WI38 (cell line): Measurements from ENCODE around the gene DUOXA2.
A peak's percentile ranks its signal among the peaks of the same experiment; 100 is the strongest.

ENCODE experiments used
- H3K4me3 ChIP-seq: 2 replicates; pipeline ENCODE4 v1.5.1; 2011; ENCODE audit warnings: low read depth, mild to moderate bottlenecking, control low read depth, low read length
- TF ChIP-seq, protein P1 (sequence below): IDR thresholded peaks from 2 replicates; pipeline ENCODE4 v1.5.1; 2012; ENCODE audit warnings: low read depth, mild to moderate bottlenecking, control low read depth, low read length

Gene DUOXA2

DNA sequence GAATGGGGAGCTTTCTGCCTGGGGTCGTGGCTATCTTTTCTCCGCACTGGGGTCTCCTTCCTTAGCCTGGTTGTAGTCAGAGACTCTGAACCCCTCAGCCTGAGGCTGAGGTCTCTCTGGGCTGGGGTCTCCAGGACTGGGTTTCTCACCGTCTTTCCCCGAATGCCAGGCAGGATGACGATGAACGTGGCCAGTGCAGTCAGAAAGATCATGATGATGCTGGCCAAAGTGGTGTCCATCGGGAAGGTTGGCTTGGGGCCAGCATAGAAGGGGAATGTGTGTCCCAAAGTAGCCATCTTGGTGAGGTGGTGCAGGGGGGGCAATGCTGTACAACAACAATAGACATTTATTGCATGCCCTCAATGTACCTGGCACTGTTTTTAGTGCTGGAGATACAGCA lies 8.6 kb downstream of the DUOXA2 start:
- TF ChIP-seq, protein P1, sequence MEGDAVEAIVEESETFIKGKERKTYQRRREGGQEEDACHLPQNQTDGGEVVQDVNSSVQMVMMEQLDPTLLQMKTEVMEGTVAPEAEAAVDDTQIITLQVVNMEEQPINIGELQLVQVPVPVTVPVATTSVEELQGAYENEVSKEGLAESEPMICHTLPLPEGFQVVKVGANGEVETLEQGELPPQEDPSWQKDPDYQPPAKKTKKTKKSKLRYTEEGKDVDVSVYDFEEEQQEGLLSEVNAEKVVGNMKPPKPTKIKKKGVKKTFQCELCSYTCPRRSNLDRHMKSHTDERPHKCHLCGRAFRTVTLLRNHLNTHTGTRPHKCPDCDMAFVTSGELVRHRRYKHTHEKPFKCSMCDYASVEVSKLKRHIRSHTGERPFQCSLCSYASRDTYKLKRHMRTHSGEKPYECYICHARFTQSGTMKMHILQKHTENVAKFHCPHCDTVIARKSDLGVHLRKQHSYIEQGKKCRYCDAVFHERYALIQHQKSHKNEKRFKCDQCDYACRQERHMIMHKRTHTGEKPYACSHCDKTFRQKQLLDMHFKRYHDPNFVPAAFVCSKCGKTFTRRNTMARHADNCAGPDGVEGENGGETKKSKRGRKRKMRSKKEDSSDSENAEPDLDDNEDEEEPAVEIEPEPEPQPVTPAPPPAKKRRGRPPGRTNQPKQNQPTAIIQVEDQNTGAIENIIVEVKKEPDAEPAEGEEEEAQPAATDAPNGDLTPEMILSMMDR = no peak
- no peak overlapping the region for H3K4me3 ChIP-seq

DNA sequence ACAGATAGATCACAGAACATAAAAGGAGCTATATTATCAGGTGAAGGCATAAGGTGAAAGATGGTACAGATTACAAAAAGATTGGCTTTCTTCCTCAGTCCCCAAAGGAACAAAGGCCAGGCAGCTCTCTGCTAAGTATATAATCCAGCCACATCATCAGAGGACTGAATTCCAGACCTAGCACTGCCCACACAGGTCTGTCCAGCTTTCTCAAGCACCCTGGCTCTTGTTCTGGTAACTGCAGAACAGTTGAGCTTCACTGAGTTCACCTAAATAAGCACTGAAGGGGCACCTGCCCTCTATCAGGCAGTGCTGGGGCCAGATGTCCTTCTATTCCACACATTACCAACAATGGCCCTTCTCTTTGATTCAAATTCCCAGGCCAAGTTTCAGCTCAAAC lies 9.3 kb downstream of the DUOXA2 start:
- TF ChIP-seq, protein P1 = no peak
- H3K4me3 ChIP-seq = no peak overlapping the region

DNA sequence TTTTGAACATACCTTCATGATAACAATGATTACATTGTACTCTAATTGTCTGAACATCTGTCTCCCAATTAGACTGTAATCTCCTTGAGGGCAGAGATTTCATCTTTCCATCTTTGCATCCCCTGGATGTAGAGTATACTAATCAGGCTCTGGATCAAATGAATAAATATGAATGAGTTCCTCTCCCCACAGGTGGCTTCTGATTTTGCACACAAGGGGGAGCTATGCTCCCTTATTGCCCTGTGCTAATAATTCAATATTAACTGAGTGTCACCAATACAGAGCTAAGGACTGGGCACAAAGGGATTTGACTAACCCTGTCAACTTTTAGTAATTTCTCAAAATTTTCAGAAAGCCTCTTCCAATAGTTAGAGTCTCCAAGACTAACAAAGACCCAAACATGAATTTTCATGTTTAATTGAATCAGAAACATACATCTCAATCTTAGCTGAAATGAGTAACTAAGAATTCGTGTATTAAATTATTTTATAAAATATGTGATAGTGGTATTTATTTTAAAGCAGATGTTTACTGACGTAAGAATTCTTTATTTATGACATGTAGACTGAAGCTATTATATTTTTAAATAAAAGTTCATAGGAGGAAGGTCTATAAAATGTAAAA lies 12.5 kb downstream of the DUOXA2 start:
- TF ChIP-seq, protein P1 = peak; percentile 41; the same call in 1 of the 2 replicates
- no peak overlapping the region for H3K4me3 ChIP-seq

DNA sequence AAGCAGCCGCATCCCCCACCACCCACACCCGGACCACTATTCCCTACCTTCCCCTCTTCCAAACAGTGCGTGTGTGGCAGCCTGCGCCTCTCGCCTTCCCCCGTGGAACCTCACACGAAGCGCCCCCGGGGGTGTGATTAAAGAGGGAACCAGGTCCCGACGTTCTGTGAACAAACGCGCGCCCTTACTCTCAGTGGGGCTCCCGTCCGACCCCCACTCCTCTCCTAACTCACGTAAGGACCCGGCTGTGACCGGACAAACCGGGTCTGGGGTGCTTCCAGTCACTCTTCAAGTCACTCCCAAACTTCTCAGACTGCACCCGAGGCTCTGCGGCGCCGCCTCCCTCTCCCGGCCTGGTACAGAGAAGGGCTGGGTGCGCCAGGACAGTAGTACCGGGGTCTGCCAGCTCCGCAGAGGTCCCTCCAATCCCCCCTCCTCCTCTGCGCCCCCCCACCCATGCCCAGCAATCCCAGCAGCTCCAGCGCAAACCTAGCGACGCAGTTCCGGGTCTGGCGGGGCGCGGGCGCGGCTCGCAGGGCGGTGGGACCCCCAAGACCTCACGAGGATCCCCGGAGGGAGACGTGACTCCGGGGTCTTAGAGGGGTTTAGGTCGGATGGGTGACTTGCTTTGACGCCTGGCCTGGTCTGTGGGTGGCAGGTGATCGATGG lies 15.0 kb downstream of the DUOXA2 start:
- no peak overlapping the region for H3K4me3 ChIP-seq
- TF ChIP-seq, protein P1 = no peak

DNA sequence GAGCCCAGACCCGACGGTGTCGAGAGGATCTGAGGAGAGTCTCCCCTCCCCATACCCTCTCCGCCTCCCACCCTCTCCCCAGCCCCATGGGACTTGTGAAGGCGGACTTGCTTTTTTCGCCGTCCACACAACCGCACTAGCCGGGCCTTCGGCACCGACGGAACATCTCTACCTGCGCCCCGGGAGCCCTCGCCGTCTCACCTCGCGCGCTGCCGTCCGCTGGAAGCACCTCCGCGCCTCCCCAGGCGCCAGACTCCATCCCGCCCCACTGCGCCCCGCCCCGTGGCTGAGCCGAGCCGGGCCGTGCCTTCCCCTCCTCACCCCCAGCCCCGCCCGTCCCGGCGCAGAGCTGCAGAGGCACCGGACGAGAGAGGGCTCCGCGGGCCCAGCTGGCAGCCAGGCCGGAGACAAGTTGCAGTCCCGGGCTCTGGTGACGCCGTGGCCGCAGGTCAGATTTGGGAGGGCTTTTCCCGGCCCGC lies 15.6 kb downstream of the DUOXA2 start, which contains the start of the genes DUOX1 and DUOXA1:
DUOX1 (plus strand) TSS at position 344 of the 479 bp plus-strand sequence. CDS start 1,973 bp downstream, outside the sequence.
DUOXA1 (minus strand) TSS at position 229 of the 479 bp plus-strand sequence. CDS start 6,865 bp downstream, outside the sequence.
- no peak within 1 kb of the TSS for H3K4me3 ChIP-seq
- TF ChIP-seq, protein P1 = no peak

DNA sequence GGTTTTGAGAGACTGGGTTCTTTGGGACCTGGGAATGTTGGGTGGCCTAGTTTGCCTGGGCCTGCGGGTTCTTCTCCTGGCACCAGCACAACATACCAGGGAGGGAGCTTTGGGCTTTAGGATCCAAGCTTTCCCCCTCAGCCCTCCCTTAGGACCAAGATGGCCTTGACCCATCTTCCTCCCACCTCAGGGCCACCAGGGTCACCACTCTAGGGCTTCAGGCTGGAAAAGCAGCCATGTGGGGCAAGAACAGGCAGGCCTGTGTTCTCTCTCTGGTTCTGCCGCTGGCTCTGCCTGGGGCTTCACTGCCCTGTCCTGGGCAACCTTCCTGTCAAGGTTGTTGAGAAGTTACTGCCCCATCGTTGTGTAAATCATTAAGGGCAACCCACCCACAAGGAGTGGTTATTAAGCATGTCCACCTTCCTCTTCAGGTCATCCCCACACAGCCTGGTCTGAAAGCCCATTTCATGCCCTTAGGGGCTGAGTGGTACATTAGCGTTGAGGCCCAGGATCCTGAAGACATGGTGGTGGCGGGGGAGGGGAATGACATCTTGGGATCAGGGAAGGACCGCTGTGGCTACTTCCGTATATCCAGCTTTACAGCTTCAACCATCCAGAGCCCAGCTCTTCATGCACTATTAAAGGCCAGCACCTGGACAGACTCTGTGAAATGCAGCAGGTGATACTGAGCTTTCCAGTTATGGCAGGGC lies 16.3 kb downstream of the DUOXA2 start:
- TF ChIP-seq, protein P1 = no peak
- no peak overlapping the region for H3K4me3 ChIP-seq
